HepG2 (cell line): ENCODE measurements around the gene PRELID1. TPM values are rescaled to one million over a fixed set of nuclear protein-coding genes. Genes with fewer than 3 reads are reported as not detected.
A peak's percentile ranks its signal among the peaks of the same experiment; 100 is the strongest.

Experiments
- CAMTA2 ChIP-seq: sonication (generic); formaldehyde crosslinking; IDR thresholded peaks from 2 replicates; pipeline ENCODE4 v1.4.0; 2020; ENCODE audit warnings: mild to moderate bottlenecking, missing genetic modification reagents, borderline replicate concordance
- GABPB1 ChIP-seq: IDR thresholded peaks from 2 replicates; pipeline ENCODE4 v1.6.1; 2016; ENCODE audit warnings: mild to moderate bottlenecking, missing genetic modification reagents, moderate library complexity, missing compliant biosample characterization
- IRX3 ChIP-seq: sonication (generic); formaldehyde crosslinking; IDR thresholded peaks from 2 replicates; pipeline ENCODE4 v1.8.1; 2023; ENCODE audit warnings: mild to moderate bottlenecking, low read depth, missing genetic modification reagents, borderline replicate concordance
- JARID2 ChIP-seq: sonication (generic); formaldehyde crosslinking; IDR thresholded peaks from 2 replicates; pipeline ENCODE4 v1.8.1; 2023; ENCODE audit warnings: missing genetic modification reagents, inconsistent platforms; ENCODE audit not compliant: insufficient replicate concordance
- JUND ChIP-seq: sonication (generic); formaldehyde crosslinking; IDR thresholded peaks from 2 replicates; pipeline ENCODE4 v1.8.0; 2022; ENCODE audit warnings: mild to moderate bottlenecking, missing genetic modification reagents
- MIER2 ChIP-seq: IDR thresholded peaks from 2 replicates; pipeline ENCODE4 v1.6.1; 2016; ENCODE audit warnings: missing biosample characterization, missing genetic modification reagents
- NFIC ChIP-seq: IDR thresholded peaks from 2 replicates; pipeline ENCODE4 v1.6.1; 2012; ENCODE audit warnings: mild to moderate bottlenecking, low read length, inconsistent platforms
- NR2F2 ChIP-seq: IDR thresholded peaks from 2 replicates; pipeline ENCODE4 v1.6.1; 2012; ENCODE audit warnings: low read depth, inconsistent platforms, borderline replicate concordance
- NR2F6 ChIP-seq, 2 experiments: IDR thresholded peaks; 2 replicates each; pipeline ENCODE4 v1.6.1; 2016; ENCODE audit warnings: antibody characterized with exemption in 1 of 2, mild to moderate bottlenecking in 1 of 2
- PAWR ChIP-seq: sonication (generic); formaldehyde crosslinking; IDR thresholded peaks from 2 replicates; pipeline ENCODE4 v1.4.0; 2020; ENCODE audit warnings: missing genetic modification reagents, mild to moderate bottlenecking, borderline replicate concordance
- PLSCR1 ChIP-seq: sonication (generic); formaldehyde crosslinking; IDR thresholded peaks from 2 replicates; pipeline ENCODE4 v1.5.0; 2020; ENCODE audit warnings: missing genetic modification reagents, mild to moderate bottlenecking, borderline replicate concordance
- SMAD1 ChIP-seq: sonication (generic); formaldehyde crosslinking; IDR thresholded peaks from 2 replicates; pipeline ENCODE4 v1.4.0; 2020; ENCODE audit warnings: missing genetic modification reagents, low read depth, mild to moderate bottlenecking, borderline replicate concordance
- TBX2 ChIP-seq: sonication (generic); formaldehyde crosslinking; IDR thresholded peaks from 2 replicates; pipeline ENCODE4 v1.5.0; 2020; ENCODE audit warnings: missing genetic modification reagents, mild to moderate bottlenecking, borderline replicate concordance
- TBX3 ChIP-seq: fragments of 450-650 bp; IDR thresholded peaks from 2 replicates; pipeline ENCODE4 v1.6.1; 2017; ENCODE audit warnings: antibody characterized with exemption, mild to moderate bottlenecking, inconsistent platforms, borderline replicate concordance
- TCF7 ChIP-seq: sonication (generic); IDR thresholded peaks from 2 replicates; pipeline ENCODE4 v1.6.1; 2016; ENCODE audit warnings: antibody characterized with exemption, low read depth
- THRA ChIP-seq: sonication (generic); formaldehyde crosslinking; IDR thresholded peaks from 2 replicates; pipeline ENCODE4 v1.4.0; 2020; ENCODE audit warnings: missing genetic modification reagents, borderline replicate concordance
- ZFP82 ChIP-seq: sonication (generic); formaldehyde crosslinking; IDR thresholded peaks from 2 replicates; pipeline ENCODE4 v1.5.1; 2020; ENCODE audit warnings: mild to moderate bottlenecking, missing genetic modification reagents, borderline replicate concordance
- ZNF282 ChIP-seq: fragments of 450-650 bp; IDR thresholded peaks from 2 replicates; pipeline ENCODE4 v1.6.1; 2018; ENCODE audit not compliant: partially characterized antibody
- ZNF441 ChIP-seq: sonication (generic); formaldehyde crosslinking; IDR thresholded peaks from 2 replicates; pipeline ENCODE4 v1.7.0; 2021; ENCODE audit warnings: missing genetic modification reagents, borderline replicate concordance
- ZNF549 ChIP-seq: sonication (generic); formaldehyde crosslinking; IDR thresholded peaks from 2 replicates; pipeline ENCODE4 v1.5.0; 2020; ENCODE audit warnings: missing genetic modification reagents
- ZNF574 ChIP-seq: sonication (generic); formaldehyde crosslinking; IDR thresholded peaks from 2 replicates; pipeline ENCODE4 v1.4.0; 2020; ENCODE audit warnings: missing genetic modification reagents
- ZNF607 ChIP-seq: sonication (generic); formaldehyde crosslinking; IDR thresholded peaks from 2 replicates; pipeline ENCODE4 v1.5.1; 2020; ENCODE audit warnings: missing genetic modification reagents, mild to moderate bottlenecking, borderline replicate concordance
- ZSCAN12 ChIP-seq: sonication (generic); formaldehyde crosslinking; IDR thresholded peaks from 2 replicates; pipeline ENCODE4 v1.9.0; 2021; ENCODE audit warnings: mild to moderate bottlenecking, missing genetic modification reagents
- ZZZ3 ChIP-seq: sonication (generic); formaldehyde crosslinking; IDR thresholded peaks from 2 replicates; pipeline ENCODE4 v1.4.0; 2020; ENCODE audit warnings: missing genetic modification reagents, mild to moderate bottlenecking, borderline replicate concordance
- polyA plus RNA-seq, 8 experiments: library from polyadenylated mRNA; depleted of rRNA in 3 of 8; stranded (reverse) in 7 of 8; unstranded in 1 of 8; fragments of >200 nt; fragmentation: Illumina TruSeq in 4 of 8; extraction: Trizol in 4 of 8; gene quantifications; 2 replicates each; pipeline versions ENCODE4 v1.2.1 to v1.2.3, GENCODE V29; 2011 to 2016; ENCODE audit warnings: low read depth in 4 of 8, missing spikeins in 1 of 8, mixed read lengths in 1 of 8; ENCODE audit not compliant: insufficient read depth in 1 of 8
- total RNA-seq, 5 experiments: library from RNA; depleted of rRNA; stranded (reverse); fragments of >200 nt; fragmentation: Illumina TruSeq; extraction: Trizol; gene quantifications; 2 replicates each; pipeline ENCODE4 v1.2.3, GENCODE V29; 2016; ENCODE audit warnings: low read depth in 1 of 5

The PRELID1 gene
- total and polyA plus RNA-seq, 2 of the 13 experiments (the other 11 are each of a cell fraction or from before 2014, with no cell fraction given), result 250 to 271 TPM

GRCh38 chr5:177314376-177315342 lies 11.1 kb downstream of the PRELID1 start (continued):
- TF ChIP-seq TBX2 (CRISPR knock-in tag), result no peak
- TF ChIP-seq NR2F6 (IDR thresholded peaks at IDR 0.05), result peak; percentile 42; the same call in 1 of the 2 replicates
- TF ChIP-seq NR2F6 (CRISPR knock-in tag; IDR thresholded peaks at IDR 0.05), result peak; percentile 62; the same call in 1 of the 2 replicates
- no peak for TF ChIP-seq NFIC
- TF ChIP-seq ZZZ3, result no peak
- no peak for TF ChIP-seq THRA
- no peak for TF ChIP-seq ZNF282
- no peak for TF ChIP-seq ZNF607 (CRISPR knock-in tag)
- no peak for TF ChIP-seq CAMTA2 (CRISPR knock-in tag)
- TF ChIP-seq TCF7, result no peak
- TF ChIP-seq ZNF441, result no peak
- no peak for TF ChIP-seq ZNF574 (CRISPR knock-in tag)
- no peak for TF ChIP-seq IRX3
- no peak for TF ChIP-seq MIER2 (CRISPR knock-in tag)
- no peak for TF ChIP-seq ZNF549 (CRISPR knock-in tag)
- no peak for TF ChIP-seq NR2F2
- TF ChIP-seq ZFP82 (CRISPR knock-in tag), result no peak
- no peak for TF ChIP-seq SMAD1 (CRISPR knock-in tag)
- no peak for TF ChIP-seq PLSCR1 (CRISPR knock-in tag)
- no peak for TF ChIP-seq JARID2 (CRISPR knock-in tag)
- no peak for TF ChIP-seq GABPB1 (CRISPR knock-in tag)
- no peak for TF ChIP-seq JUND (CRISPR knock-in tag)
- no peak for TF ChIP-seq PAWR (CRISPR knock-in tag)
- no peak for TF ChIP-seq ZSCAN12 (CRISPR knock-in tag)
- TF ChIP-seq TBX3, result no peak
